BLaER1 (cell line): Measurements from ENCODE around the gene SLC6A11.
A peak's percentile ranks its signal among the peaks of the same experiment; 100 is the strongest.

Experiments
- H3K27ac ChIP-seq: shearing (Covaris generic); formaldehyde crosslinking; 2 replicates; pipeline ENCODE4 v1.8.1; 2022
- H3K27me3 ChIP-seq: shearing (Covaris generic); formaldehyde crosslinking; 2 replicates; pipeline ENCODE4 v1.8.1; 2022
- H3K36me3 ChIP-seq: shearing (Covaris generic); formaldehyde crosslinking; 2 replicates; pipeline ENCODE4 v1.8.1; 2022
- H3K4me1 ChIP-seq: shearing (Covaris generic); formaldehyde crosslinking; 2 replicates; pipeline ENCODE4 v1.8.1; 2022
- H3K4me2 ChIP-seq: shearing (Covaris generic); formaldehyde crosslinking; 2 replicates; pipeline ENCODE4 v1.8.1; 2022
- H3K4me3 ChIP-seq: shearing (Covaris generic); formaldehyde crosslinking; 2 replicates; pipeline ENCODE4 v1.8.1; 2022
- H3K9ac ChIP-seq: shearing (Covaris generic); formaldehyde crosslinking; 2 replicates; pipeline ENCODE4 v1.8.1; 2022
- H3K9me3 ChIP-seq: shearing (Covaris generic); formaldehyde crosslinking; 2 replicates; pipeline ENCODE4 v1.8.1; 2022
- H4K20me1 ChIP-seq: shearing (Covaris generic); formaldehyde crosslinking; 2 replicates; pipeline ENCODE4 v1.8.1; 2022
- Cebpa-rat ChIP-seq: shearing (Covaris generic); IDR thresholded peaks from 2 replicates; pipeline ENCODE4 v1.8.1; 2022

Gene SLC6A11

DNA sequence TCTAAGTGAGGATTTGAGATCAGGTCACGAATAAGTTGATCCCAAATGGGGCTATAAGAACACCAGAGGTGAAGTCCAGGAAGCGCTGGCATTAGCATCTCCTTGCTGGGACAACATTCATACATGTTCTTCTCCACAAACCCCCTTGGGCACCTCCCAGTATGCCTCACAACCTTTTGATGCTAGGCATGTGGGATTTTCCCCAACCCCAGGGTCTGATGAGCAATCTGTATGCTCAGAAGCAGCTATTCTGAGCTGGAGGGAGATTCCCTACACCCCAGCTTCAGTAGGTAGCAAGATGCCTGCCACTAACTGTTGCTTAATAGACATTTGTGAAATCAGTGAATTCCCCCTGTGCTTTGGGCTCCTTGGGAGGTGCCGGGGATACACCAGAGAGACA, 32.2 kb downstream of the SLC6A11 start:
- Histone ChIP-seq H3K4me3 (no peak overlapping the region), H3K4me1 (peaks cover 53% of the 10 kb centered on the region), H3K27ac (no peak overlapping the region), H3K4me2 (no peak overlapping the region), H3K27me3 (no peaks in the 10 kb centered on the region), H3K36me3 (no peaks in the 10 kb centered on the region), H3K9me3 (no peaks in the 10 kb centered on the region), H4K20me1 (0 out of 2 replicates have a peak, but pooled peaks cover 12% of the 10 kb centered on the region), H3K9ac (no peak overlapping the region)
- no peak for TF ChIP-seq Cebpa-rat

- TF ChIP-seq Cebpa-rat, result no peak
- Histone ChIP-seq H3K4me1 (peaks cover 22% of the 10 kb centered on the region), H3K27me3 (no peaks in the 10 kb centered on the region), H3K27ac (no peak overlapping the region), H3K9ac (no peak overlapping the region), H3K4me2 (no peak overlapping the region), H3K4me3 (no peak overlapping the region), H4K20me1 (no peaks in the 10 kb centered on the region), H3K9me3 (no peaks in the 10 kb centered on the region), H3K36me3 (no peaks in the 10 kb centered on the region)
These were observed 36.2 kb downstream of the SLC6A11 start for GRCh38 chr3:10852066-10852808.

DNA sequence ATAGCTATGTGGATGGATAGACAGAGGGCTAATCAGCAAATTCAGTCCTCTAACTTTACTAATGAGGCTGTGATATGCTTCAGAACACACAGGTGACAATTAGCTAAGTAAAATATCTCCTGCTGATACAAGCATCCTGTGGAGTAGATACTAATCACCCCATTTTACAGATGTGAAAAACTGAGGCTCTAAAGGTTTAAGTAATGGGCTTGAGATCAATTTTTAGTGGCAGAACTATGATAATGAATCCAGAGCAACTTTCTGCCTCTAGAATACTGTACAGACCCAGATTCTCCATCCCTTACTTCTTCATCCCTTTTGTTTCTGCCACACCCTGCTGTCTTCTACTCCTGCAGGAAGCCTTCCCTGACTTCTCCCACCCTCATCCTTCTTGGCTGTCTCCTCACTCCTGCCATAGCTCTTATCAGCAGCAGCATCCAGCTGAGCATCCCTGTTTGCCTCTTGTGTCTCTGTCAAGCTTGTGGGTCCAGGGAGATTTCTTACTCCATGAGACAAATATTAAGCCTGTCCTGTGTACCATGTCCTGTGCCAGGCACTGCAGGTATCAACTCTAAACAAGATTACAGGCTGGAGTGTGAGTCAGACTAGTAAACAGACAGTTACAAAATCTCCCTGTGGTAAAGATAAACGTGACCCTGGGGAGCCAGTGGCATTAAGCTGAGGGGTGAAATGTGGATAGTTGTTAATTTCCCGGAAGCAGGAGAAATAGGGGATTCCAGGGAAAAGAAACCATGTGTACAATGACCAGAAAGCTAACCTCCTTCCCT, 39.2 kb downstream of the SLC6A11 start:
- no peaks in the 10 kb centered on the region for H3K27me3 ChIP-seq
- no peak for TF ChIP-seq Cebpa-rat

DNA sequence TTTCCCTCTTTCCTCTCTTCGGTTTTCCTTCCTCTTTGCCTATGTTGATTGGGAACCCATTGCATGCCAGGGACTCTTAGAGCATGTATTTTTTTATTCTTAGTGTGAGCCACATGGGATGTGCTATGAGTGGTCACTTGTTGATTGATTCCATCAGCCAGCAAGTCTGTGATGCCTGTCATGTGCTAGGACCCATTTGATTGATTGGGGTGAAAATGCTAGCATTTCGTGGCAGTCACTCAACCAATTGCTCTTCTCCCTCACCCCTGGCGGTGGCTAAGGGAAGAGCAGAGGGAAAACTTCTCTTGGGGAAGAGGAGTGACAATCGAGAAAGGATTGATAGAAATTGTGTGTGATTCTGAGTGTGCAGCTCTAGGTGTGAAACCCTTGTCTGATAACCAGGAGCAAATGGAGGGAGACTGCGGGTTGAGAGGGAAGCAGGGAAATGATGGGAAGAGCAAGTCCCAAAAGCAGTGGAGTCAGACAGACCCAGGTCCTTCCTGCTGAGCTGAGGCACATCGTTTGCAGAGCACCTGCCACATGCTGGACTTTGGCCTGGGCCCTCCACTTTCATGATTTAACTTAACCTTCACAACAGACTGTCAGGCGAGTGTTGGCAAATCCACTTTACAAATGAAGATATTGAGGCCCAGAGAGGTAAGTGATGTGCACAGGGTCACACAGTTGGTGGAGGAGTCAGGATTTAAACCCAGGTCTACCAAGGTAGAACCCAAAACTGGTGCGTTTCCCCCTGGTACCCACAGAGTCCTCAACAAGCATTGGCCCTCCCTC, 40.0 kb downstream of the SLC6A11 start:
- Histone ChIP-seq H3K9me3 (peaks cover 8% of the 10 kb centered on the region; the same call in 1 of the 2 replicates), H3K4me3 (no peak overlapping the region), H3K4me1 (peaks cover 20% of the 10 kb centered on the region), H3K27ac (no peak overlapping the region), H4K20me1 (no peaks in the 10 kb centered on the region), H3K9ac (no peak overlapping the region), H3K27me3 (no peaks in the 10 kb centered on the region), H3K4me2 (no peak overlapping the region), H3K36me3 (no peaks in the 10 kb centered on the region)
- no peak for TF ChIP-seq Cebpa-rat

More for the DNA sequence above, 39.2 kb downstream of the SLC6A11 start:
- no peak overlapping the region for H3K4me2 ChIP-seq
- H3K9me3 ChIP-seq, result peaks cover 8% of the 10 kb centered on the region; the same call in 1 of the 2 replicates
- peaks cover 20% of the 10 kb centered on the region for H3K4me1 ChIP-seq
- no peak overlapping the region for H3K9ac ChIP-seq
- H4K20me1 ChIP-seq, result no peaks in the 10 kb centered on the region
- no peaks in the 10 kb centered on the region for H3K36me3 ChIP-seq
- no peak overlapping the region for H3K27ac ChIP-seq
- no peak overlapping the region for H3K4me3 ChIP-seq

DNA sequence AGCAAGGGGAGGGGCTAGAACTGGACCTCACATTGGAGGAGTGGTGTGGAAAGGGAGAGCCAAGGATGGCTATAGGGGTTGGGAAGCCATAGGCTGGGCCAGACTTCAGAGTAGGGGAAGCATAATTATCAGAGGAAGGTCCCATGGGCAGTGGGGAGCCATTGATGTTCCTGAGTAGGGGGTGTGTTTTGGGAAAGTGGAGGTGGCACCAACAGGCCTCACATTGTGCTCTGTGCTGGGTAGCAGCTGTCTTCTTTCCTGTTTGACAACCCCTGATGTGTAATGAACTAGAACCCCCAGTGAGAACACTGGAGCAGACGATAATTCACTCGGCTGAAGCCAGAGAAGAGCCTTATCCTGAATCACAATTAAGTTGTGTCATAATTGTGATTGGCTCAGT, 41.2 kb downstream of the SLC6A11 start:
- H3K4me1 ChIP-seq, result peaks cover 29% of the 10 kb centered on the region
- H3K27me3 ChIP-seq, result no peaks in the 10 kb centered on the region
- H3K4me2 ChIP-seq, result peak overlapping the region; percentile 52
- H3K27ac ChIP-seq, result no peak overlapping the region
- no peaks in the 10 kb centered on the region for H3K36me3 ChIP-seq
- TF ChIP-seq Cebpa-rat, result no peak
- no peaks in the 10 kb centered on the region for H4K20me1 ChIP-seq
- H3K9me3 ChIP-seq, result peaks cover 8% of the 10 kb centered on the region; the same call in 1 of the 2 replicates
- H3K4me3 ChIP-seq, result no peak overlapping the region
- H3K9ac ChIP-seq, result no peak overlapping the region

DNA sequence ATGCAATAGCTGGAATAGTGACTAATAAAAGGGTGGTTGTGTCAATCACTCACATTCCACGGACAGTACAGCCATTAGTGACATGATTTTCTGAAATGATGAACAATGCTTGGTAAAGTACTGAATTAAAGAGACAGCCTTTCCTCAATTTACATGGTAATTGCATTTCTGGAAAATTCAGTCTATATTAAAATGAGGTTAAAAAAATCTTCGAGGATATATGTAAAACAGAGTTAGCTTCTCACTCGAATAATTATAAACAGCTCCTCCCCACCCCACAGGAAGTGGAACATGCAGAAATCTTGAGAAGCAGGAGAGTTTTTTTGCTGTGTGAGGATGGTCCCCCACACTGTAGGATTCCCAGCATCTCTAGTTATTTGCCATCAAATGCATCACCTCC, 42.1 kb downstream of the SLC6A11 start:
- H4K20me1 ChIP-seq, result no peaks in the 10 kb centered on the region
- no peaks in the 10 kb centered on the region for H3K27me3 ChIP-seq
- H3K4me1 ChIP-seq, result peaks cover 29% of the 10 kb centered on the region
- peaks cover 8% of the 10 kb centered on the region; the same call in 1 of the 2 replicates for H3K9me3 ChIP-seq
- no peak overlapping the region for H3K9ac ChIP-seq
- H3K27ac ChIP-seq, result no peak overlapping the region
- no peaks in the 10 kb centered on the region for H3K36me3 ChIP-seq
- H3K4me2 ChIP-seq, result no peak overlapping the region
- H3K4me3 ChIP-seq, result no peak overlapping the region
- no peak for TF ChIP-seq Cebpa-rat

GRCh38 chr3:10867384-10867783, 51.4 kb downstream of the SLC6A11 start:
- Histone ChIP-seq H3K27ac (no peak overlapping the region), H3K4me2 (no peak overlapping the region), H4K20me1 (no peaks in the 10 kb centered on the region)

DNA sequence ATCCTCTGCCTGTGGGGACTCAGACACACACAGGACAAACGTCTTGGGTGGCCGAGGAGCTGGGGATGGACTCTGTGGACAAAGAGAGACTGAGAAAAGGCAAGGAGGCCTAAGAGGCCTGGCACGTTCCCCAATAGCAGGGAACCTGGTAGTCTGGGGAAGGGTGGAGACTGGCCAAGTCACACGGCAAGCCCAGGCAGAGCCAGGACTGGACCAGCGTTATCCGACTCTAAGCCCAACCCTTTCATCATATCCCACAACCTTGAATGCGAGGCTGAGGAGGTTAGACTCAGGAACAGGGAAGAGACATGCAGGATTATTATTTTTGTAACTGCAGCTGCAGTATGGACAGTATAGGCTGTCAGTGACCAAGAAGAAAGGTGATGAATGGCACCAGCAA, 53.4 kb downstream of the SLC6A11 start:
- Histone ChIP-seq H3K27me3 (no peaks in the 10 kb centered on the region), H3K4me3 (no peak overlapping the region), H3K9me3 (no peaks in the 10 kb centered on the region), H3K27ac (no peak overlapping the region), H3K4me1 (peaks cover 16% of the 10 kb centered on the region), H3K36me3 (no peaks in the 10 kb centered on the region), H3K4me2 (no peak overlapping the region), H3K9ac (no peak overlapping the region), H4K20me1 (no peaks in the 10 kb centered on the region)
- TF ChIP-seq Cebpa-rat, result no peak

More at GRCh38 chr3:10867384-10867783, 51.4 kb downstream of the SLC6A11 start:
- Histone ChIP-seq H3K9ac (no peak overlapping the region), H3K4me1 (peaks cover 6% of the 10 kb centered on the region), H3K4me3 (no peak overlapping the region), H3K36me3 (no peaks in the 10 kb centered on the region), H3K9me3 (no peaks in the 10 kb centered on the region), H3K27me3 (no peaks in the 10 kb centered on the region)
- no peak for TF ChIP-seq Cebpa-rat

DNA sequence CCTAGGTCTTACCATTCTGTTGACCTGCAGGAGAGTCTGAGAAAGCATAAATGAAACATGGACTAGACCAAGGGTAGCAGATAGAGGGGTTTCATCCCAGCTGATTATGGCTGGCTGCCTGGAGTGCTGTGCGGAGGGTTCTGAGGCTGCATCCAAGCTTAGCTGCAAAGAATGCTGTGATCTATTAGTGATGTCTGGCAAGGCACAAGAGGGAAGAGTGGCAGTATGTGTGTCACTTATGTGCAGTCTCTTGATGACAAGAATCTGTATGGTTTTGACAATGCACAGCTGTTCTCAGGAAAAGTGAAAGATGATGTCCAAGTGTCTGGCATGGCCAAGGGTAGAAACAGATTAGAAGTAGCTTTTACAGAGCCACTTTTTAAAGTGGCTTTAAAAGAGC, 54.3 kb downstream of the SLC6A11 start:
- no peaks in the 10 kb centered on the region for H3K36me3 ChIP-seq
- H3K4me3 ChIP-seq, result no peak overlapping the region
- H3K9ac ChIP-seq, result no peak overlapping the region
- H3K4me2 ChIP-seq, result no peak overlapping the region
- peaks cover 24% of the 10 kb centered on the region for H3K4me1 ChIP-seq
- H4K20me1 ChIP-seq, result no peaks in the 10 kb centered on the region
- TF ChIP-seq Cebpa-rat, result no peak
- no peak overlapping the region for H3K27ac ChIP-seq
- no peaks in the 10 kb centered on the region for H3K9me3 ChIP-seq
- no peaks in the 10 kb centered on the region for H3K27me3 ChIP-seq
